K562 (cell line): ENCODE data around the gene CNOT4. TPM values are rescaled to one million over a fixed set of nuclear protein-coding genes. Genes with fewer than 3 reads are reported as not detected.

Source experiments
- ATF7 ChIP-seq: fragments of 450-650 bp; IDR thresholded peaks from 2 replicates; pipeline ENCODE4 v1.7.1; 2014; ENCODE audit warnings: mild to moderate bottlenecking, moderate library complexity
- BRF1 ChIP-seq: IDR thresholded peaks from 3 replicates; pipeline ENCODE4 v1.6.1; 2011; ENCODE audit warnings: borderline replicate concordance, mild to moderate bottlenecking; ENCODE audit not compliant: insufficient read length; ENCODE audit errors: extremely low read depth
- CREM ChIP-seq: IDR thresholded peaks from 2 replicates; pipeline ENCODE4 v1.6.1; 2014; ENCODE audit warnings: antibody characterized with exemption, low read depth
- JUND ChIP-seq, 2 experiments: IDR thresholded peaks; 2 replicates in 1 of 2; 3 replicates in 1 of 2; pipeline ENCODE4 v1.6.1; 2011; ENCODE audit warnings: borderline replicate concordance in 2 of 2, low read depth in 2 of 2, low read length in 2 of 2, improper control_type of control experiment in 1 of 2, missing biosample characterization in 1 of 2, missing genetic modification characterization in 1 of 2, missing genetic modification reagents in 1 of 2
- MAFF ChIP-seq: IDR thresholded peaks from 2 replicates; pipeline ENCODE4 v1.6.1; 2012; ENCODE audit warnings: low read length, improper control_type of control experiment
- NFE2L1 ChIP-seq: fragments of 450-650 bp; IDR thresholded peaks from 2 replicates; pipeline ENCODE4 v1.6.1; 2016; ENCODE audit warnings: missing genetic modification characterization, low read depth, mild to moderate bottlenecking, missing compliant biosample characterization, moderate library complexity, borderline replicate concordance
- NR3C1 ChIP-seq: sonication (generic); formaldehyde crosslinking; IDR thresholded peaks from 2 replicates; pipeline ENCODE4 v1.8.1; 2022; ENCODE audit warnings: missing genetic modification reagents
- PATZ1 ChIP-seq: fragments of 250-450 bp; sonication (Bioruptor Pico); IDR thresholded peaks from 2 replicates; pipeline ENCODE4 v1.5.0; 2020; ENCODE audit warnings: mild to moderate bottlenecking, borderline replicate concordance
- RBM22 ChIP-seq: fragments of 200-400 bp; formaldehyde crosslinking; IDR thresholded peaks from 2 replicates; pipeline ENCODE4 v1.6.1; 2018; ENCODE audit warnings: low read length, low read depth; ENCODE audit not compliant: poor library complexity, severe bottlenecking
- RCOR1 ChIP-seq, 2 experiments: IDR thresholded peaks; 2 replicates each; pipeline ENCODE4 v1.6.1; 2012; ENCODE audit warnings: low read depth in 2 of 2, low read length in 2 of 2, borderline replicate concordance in 1 of 2, improper control_type of control experiment in 1 of 2
- SMC3 ChIP-seq: conservative IDR thresholded peaks from 2 replicates; pipeline ENCODE4 v1.6.1; 2011; ENCODE audit warnings: low read depth, low read length, improper control_type of control experiment; ENCODE audit not compliant: insufficient read depth
- STAG1 ChIP-seq: sonication (generic); formaldehyde crosslinking; IDR thresholded peaks from 2 replicates; pipeline ENCODE4 v1.5.0; 2020; ENCODE audit warnings: missing genetic modification reagents, borderline replicate concordance
- STAT5B ChIP-seq: fragments of 250-450 bp; sonication (Bioruptor Pico); IDR thresholded peaks from 2 replicates; pipeline ENCODE4 v1.8.0; 2021; ENCODE audit warnings: mild to moderate bottlenecking, inconsistent platforms
- TFAP4 ChIP-seq: sonication (generic); formaldehyde crosslinking; IDR thresholded peaks from 2 replicates; pipeline ENCODE4 v1.8.0; 2022; ENCODE audit warnings: missing genetic modification reagents, mild to moderate bottlenecking, moderate library complexity, borderline replicate concordance
- U2AF2 ChIP-seq: fragments of 200-400 bp; formaldehyde crosslinking; optimal IDR thresholded peaks from 2 replicates; pipeline ENCODE3; 2017; ENCODE audit warnings: low read depth, mild to moderate bottlenecking, low read length
- ZFPM2 ChIP-seq: fragments of 250-450 bp; sonication (Bioruptor Pico); IDR thresholded peaks from 2 replicates; pipeline ENCODE4 v1.5.1; 2022; ENCODE audit warnings: mild to moderate bottlenecking
- ZKSCAN8 ChIP-seq: fragments of 200-800 bp; sonication (Bioruptor generic); IDR thresholded peaks from 2 replicates; pipeline ENCODE4 v1.6.1; 2016; ENCODE audit warnings: missing genetic modification characterization, missing compliant biosample characterization
- ZNF121 ChIP-seq: sonication (generic); formaldehyde crosslinking; conservative IDR thresholded peaks from 2 replicates; pipeline ENCODE4 v1.8.0; 2022; ENCODE audit warnings: missing genetic modification reagents
- ZNF324 ChIP-seq: fragments of 250-450 bp; sonication (Bioruptor Pico); IDR thresholded peaks from 2 replicates; pipeline ENCODE4 v1.4.0; 2020; ENCODE audit warnings: mild to moderate bottlenecking
- ZNF384 ChIP-seq: IDR thresholded peaks from 2 replicates; pipeline ENCODE4 v1.6.1; 2012; ENCODE audit warnings: low read depth, low read length, improper control_type of control experiment
- ZNF408 ChIP-seq: fragments of 250-450 bp; sonication (Bioruptor Pico); IDR thresholded peaks from 2 replicates; pipeline ENCODE4 v1.4.0; 2020; ENCODE audit warnings: low read depth, mild to moderate bottlenecking, moderate library complexity
- polyA plus RNA-seq, 8 experiments: library from polyadenylated mRNA; depleted of rRNA in 4 of 8; stranded (reverse) in 5 of 8; unstranded in 3 of 8; fragments of >200 nt; fragmentation: Nextera tagmentation in 2 of 8; fragmentation: Illumina TruSeq in 1 of 8; extraction: Ambion mirVana in 2 of 8; extraction: Trizol in 1 of 8; gene quantifications; 2 replicates each; pipeline versions ENCODE4 v1.2.1 to v1.2.3, GENCODE V29; 2011 to 2014; ENCODE audit warnings: inconsistent platforms in 1 of 8, missing spikeins in 1 of 8
- total RNA-seq, 7 experiments: library from RNA; depleted of rRNA in 6 of 7; stranded (reverse); fragments of >200 nt in 6 of 7; fragmentation: Illumina TruSeq in 2 of 7; extraction: Trizol in 2 of 7; gene quantifications; 2 replicates each; pipeline versions ENCODE4 v1.2.1 to v1.2.3, GENCODE V29; 2011 to 2021; ENCODE audit warnings: low replicate concordance in 1 of 7
- TF ChIP-seq, protein P1 (sequence below): fragments of 250-450 bp; sonication (Bioruptor Pico); IDR thresholded peaks from 2 replicates; pipeline ENCODE4 v1.8.0; 2022; ENCODE audit warnings: inconsistent platforms

The CNOT4 gene
- total and polyA plus RNA-seq, 9 of the 15 experiments (the other 6 are each of a cell fraction or from before 2014, with no cell fraction given): 8.6 to 24.1 (median 15.4) TPM

GRCh38 chr7:135512135-135512887, 2.4 kb upstream of the CNOT4 start (continued):
- no peak for TF ChIP-seq U2AF2
- TF ChIP-seq BRF1: no peak
- no peak for TF ChIP-seq PATZ1
- TF ChIP-seq TFAP4: peak; percentile 43; the same call in 1 of the 2 replicates
- peak; percentile 64 for TF ChIP-seq SMC3
- no peak for TF ChIP-seq NR3C1 (CRISPR knock-in tag)
- no peak for TF ChIP-seq ZFPM2 (CRISPR knock-in tag)
- TF ChIP-seq ZKSCAN8 (CRISPR knock-in tag): no peak
- TF ChIP-seq RBM22: no peak
- TF ChIP-seq JUND (IDR thresholded peaks at IDR 0.05; ENCODE audit: borderline replicate concordance, low read depth, low read length): peak; percentile 57; the same call in 1 of the 2 replicates
- TF ChIP-seq JUND (tag; IDR thresholded peaks at IDR 0.05; ENCODE audit: borderline replicate concordance, low read depth, low read length): peak; percentile 58; the same call in 1 of the 3 replicates
- TF ChIP-seq, protein P1, sequence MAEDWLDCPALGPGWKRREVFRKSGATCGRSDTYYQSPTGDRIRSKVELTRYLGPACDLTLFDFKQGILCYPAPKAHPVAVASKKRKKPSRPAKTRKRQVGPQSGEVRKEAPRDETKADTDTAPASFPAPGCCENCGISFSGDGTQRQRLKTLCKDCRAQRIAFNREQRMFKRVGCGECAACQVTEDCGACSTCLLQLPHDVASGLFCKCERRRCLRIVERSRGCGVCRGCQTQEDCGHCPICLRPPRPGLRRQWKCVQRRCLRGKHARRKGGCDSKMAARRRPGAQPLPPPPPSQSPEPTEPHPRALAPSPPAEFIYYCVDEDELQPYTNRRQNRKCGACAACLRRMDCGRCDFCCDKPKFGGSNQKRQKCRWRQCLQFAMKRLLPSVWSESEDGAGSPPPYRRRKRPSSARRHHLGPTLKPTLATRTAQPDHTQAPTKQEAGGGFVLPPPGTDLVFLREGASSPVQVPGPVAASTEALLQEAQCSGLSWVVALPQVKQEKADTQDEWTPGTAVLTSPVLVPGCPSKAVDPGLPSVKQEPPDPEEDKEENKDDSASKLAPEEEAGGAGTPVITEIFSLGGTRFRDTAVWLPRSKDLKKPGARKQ: no peak
- no peak for TF ChIP-seq ZNF408 (CRISPR knock-in tag)
- peak; percentile 69; the same call in 1 of the 2 replicates for TF ChIP-seq NFE2L1 (tag)
- TF ChIP-seq ATF7: 0 out of 2 replicates have a peak, but pooled peaks have one; percentile 23
- TF ChIP-seq MAFF: peak; percentile 84
- peak; percentile 52; the same call in 1 of the 2 replicates for TF ChIP-seq CREM
- TF ChIP-seq ZNF324 (CRISPR knock-in tag): no peak
- TF ChIP-seq STAG1 (CRISPR knock-in tag): no peak
- TF ChIP-seq ZNF121 (CRISPR knock-in tag): peak; percentile 41; the same call in 1 of the 2 replicates
- TF ChIP-seq RCOR1 (IDR thresholded peaks at IDR 0.05; ENCODE audit: borderline replicate concordance in 1 of 2, low read depth in 2 of 2, low read length in 2 of 2): peak in 1 of 2 experiments; percentile 25; a peak in 1 of 4 replicates
- no peak for TF ChIP-seq STAT5B (CRISPR knock-in tag)
- no peak for TF ChIP-seq ZNF384
